Measurements from ENCODE around the gene HCFC1. TPM values are rescaled to one million over a fixed set of nuclear protein-coding genes. Genes with fewer than 3 reads are reported as not detected.

HCFC1 gene
- total RNA-seq (100 to 1,000 TPM in 1 of 5 experiments, 10 to 100 TPM in 4; 52.3 to 106 (median 67.2) TPM), polyA plus RNA-seq (10 to 100 TPM in 1 of 2 donors, 1 to 10 TPM in 1; 6.6 to 15.0 TPM), total RNA-seq (169 reads per million, percentile 91 among the genes with 10 or more reads in this experiment)

GRCh38 chrX:153971450-153972367 is at the start of gene HCFC1:
HCFC1 (minus strand) TSS chrX:153971818; CDS start chrX:153970840, 978 bp downstream.
- CTCF ChIA-PET: interaction anchor here (0.7 to 2.1 kb wide), 2 partner anchors 10 to 11 kb away, joined by 3 to 10 read pairs; no protein-coding TSS in a partner anchor

GRCh38 chrX:154021131-154021611 is 49.6 kb upstream of the HCFC1 start:
- peak overlapping the region in 4 of 10 donors; percentile 16 to 93 (median 87) for H3K4me3 Mint-ChIP-seq

More at GRCh38 chrX:153971450-153972367, at the start of gene HCFC1:
- DNase-seq (peak; percentile 82 to 98 (median 93)), ATAC-seq (peak; percentile 65)
- Mint-ChIP-seq H3K9me3 (peaks cover 0 to 1% (median 0%) of the 10 kb centered on the region in 11 donors), H3K36me3 (peaks cover 0 to 15% (median 0%) of the 10 kb centered on the region in 5 donors), H3K4me1 (peaks cover 21 to 52% (median 34%) of the 10 kb centered on the region in 7 donors), H3K4me3 (peak within 1 kb of the TSS; percentile 91 to 100 (median 100)), H3K27ac (peak within 1 kb of the TSS; percentile 93 to 100 (median 100)), H3K27me3 (no peaks in the 10 kb centered on the region)
- H3K36me3 ChIP-seq (ENCODE audit: control insufficient read depth in 2 of 3, insufficient read depth in 3 of 3, low read length in 3 of 3): peaks cover 0 to 13% (median 0%) of the 10 kb centered on the region in 3 experiments
- intact Hi-C loops (cut with micrococcal nuclease): loop anchor here (1.0 to 5.0 kb wide), 19 partner anchors 10 to 1014 kb away; partner anchors contain the start of genes ABCD1 (in 2 of the 2), BCAP31 (in 2 of the 2), MECP2 (in 2 of the 2) and DKC1 (in 1 of the 2)
- peaks cover 28 to 29% of the 10 kb centered on the region in 2 donors for H3K4me1 ChIP-seq (ENCODE audit: control insufficient read depth in 2 of 2, insufficient read depth in 2 of 2, low read length in 2 of 2)
- POLR2A ChIA-PET: interaction anchor here (0.5 to 8.5 kb wide), 21 partner anchors 10 to 576 kb away, joined by 3 to 127 read pairs (median 5); partner anchors contain the start of genes ARHGAP4, CCNQ, IDH3G and IKBKG
- H3K9me3 ChIP-seq (ENCODE audit: control insufficient read depth in 2 of 3, low read length in 3 of 3): no peaks in the 10 kb centered on the region
- H3K27me3 ChIP-seq (ENCODE audit: control insufficient read depth in 2 of 2, insufficient read depth in 2 of 2, low read length in 2 of 2): no peaks in the 10 kb centered on the region
- peak within 1 kb of the TSS; percentile 99 for H3K27ac ChIP-seq (ENCODE audit: low read depth, low read length)
- peak within 1 kb of the TSS; percentile 97 for H3K4me3 ChIP-seq (ENCODE audit: low read length)

GRCh38 chrX:154020536-154021115 is 49.0 kb upstream of the HCFC1 start:
- ChIA-PET POLR2A (interaction anchor here (0.7 to 2.8 kb wide), 9 partner anchors 9 to 94 kb away, joined by 3 to 14 read pairs (median 6); partner anchors contain the start of genes ARHGAP4 and HCFC1), CTCF (interaction anchor here (0.6 to 0.7 kb wide), 2 partner anchors 70 to 258 kb away, joined by 4 to 5 read pairs; no protein-coding TSS in a partner anchor)
- ATAC-seq (no peak), DNase-seq (no peak)
- Mint-ChIP-seq H3K4me3 (peak overlapping the region; percentile 83 to 93 (median 88)), H3K36me3 (peaks cover 0 to 10% (median 0%) of the 10 kb centered on the region in 5 donors), H3K27me3 (no peaks in the 10 kb centered on the region), H3K4me1 (peaks cover 0 to 13% (median 10%) of the 10 kb centered on the region in 7 donors), H3K27ac (peak overlapping the region; percentile 85 to 96 (median 92)), H3K9me3 (no peaks in the 10 kb centered on the region)
- peaks cover 0 to 17% (median 0%) of the 10 kb centered on the region in 3 experiments for H3K36me3 ChIP-seq (ENCODE audit: control insufficient read depth in 2 of 3, insufficient read depth in 3 of 3, low read length in 3 of 3)
- H3K27me3 ChIP-seq (ENCODE audit: control insufficient read depth in 2 of 2, insufficient read depth in 2 of 2, low read length in 2 of 2): no peaks in the 10 kb centered on the region
- intact Hi-C loops (cut with micrococcal nuclease): loop anchor here in 1 of 2 donors (2.0 to 5.0 kb wide), 2 partner anchors 48 to 77 kb away; partner anchors contain the start of genes MECP2 and TMEM187
- H3K4me3 ChIP-seq (ENCODE audit: low read length): peak overlapping the region; percentile 47
- peaks cover 4 to 6% of the 10 kb centered on the region in 2 donors for H3K4me1 ChIP-seq (ENCODE audit: control insufficient read depth in 2 of 2, insufficient read depth in 2 of 2, low read length in 2 of 2)
- peak overlapping the region; percentile 85 for H3K27ac ChIP-seq (ENCODE audit: low read depth, low read length)
- H3K9me3 ChIP-seq (ENCODE audit: control insufficient read depth in 2 of 3, low read length in 3 of 3): no peaks in the 10 kb centered on the region

More at GRCh38 chrX:154021131-154021611, 49.6 kb upstream of the HCFC1 start:
- H3K9me3 Mint-ChIP-seq: no peaks in the 10 kb centered on the region
- peaks cover 0 to 12% (median 0%) of the 10 kb centered on the region in 3 experiments for H3K36me3 ChIP-seq (ENCODE audit: control insufficient read depth in 2 of 3, insufficient read depth in 3 of 3, low read length in 3 of 3)
- ChIA-PET CTCF (interaction anchor here (0.7 kb wide), 1 partner anchor 259 kb away, joined by 4 read pairs; no protein-coding TSS in a partner anchor), POLR2A (interaction anchor here (1.8 to 2.8 kb wide), 3 partner anchors 21 to 53 kb away, joined by 4 to 10 read pairs (median 7); no protein-coding TSS in a partner anchor)
- H3K27me3 ChIP-seq (ENCODE audit: control insufficient read depth in 2 of 2, insufficient read depth in 2 of 2, low read length in 2 of 2): no peaks in the 10 kb centered on the region
- H3K36me3 Mint-ChIP-seq: peaks cover 0 to 7% (median 0%) of the 10 kb centered on the region in 5 donors
- H3K4me3 ChIP-seq (ENCODE audit: low read length): no peak overlapping the region
- H3K4me1 Mint-ChIP-seq: peaks cover 0 to 11% (median 6%) of the 10 kb centered on the region in 7 donors
- no peaks in the 10 kb centered on the region for H3K27me3 Mint-ChIP-seq
- peak overlapping the region in 5 of 9 donors; percentile 21 to 92 (median 58) for H3K27ac Mint-ChIP-seq
- DNase-seq (no peak), ATAC-seq (peak; percentile 29)
- peaks cover 4 to 6% of the 10 kb centered on the region in 2 donors for H3K4me1 ChIP-seq (ENCODE audit: control insufficient read depth in 2 of 2, insufficient read depth in 2 of 2, low read length in 2 of 2)
- H3K9me3 ChIP-seq (ENCODE audit: control insufficient read depth in 2 of 3, low read length in 3 of 3): no peaks in the 10 kb centered on the region
- peak overlapping the region; percentile 85 for H3K27ac ChIP-seq (ENCODE audit: low read depth, low read length)
- intact Hi-C loops (cut with micrococcal nuclease): loop anchor here in 1 of 2 donors (2.0 to 5.0 kb wide), 2 partner anchors 48 to 76 kb away; partner anchors contain the start of genes MECP2 and TMEM187

- H3K9me3 ChIP-seq (ENCODE audit: control insufficient read depth in 2 of 3, low read length in 3 of 3): no peaks in the 10 kb centered on the region
- Mint-ChIP-seq H3K9me3 (no peaks in the 10 kb centered on the region), H3K4me1 (peaks cover 0 to 17% (median 11%) of the 10 kb centered on the region in 7 donors), H3K27ac (peak within 1 kb of the TSS; percentile 85 to 97 (median 92)), H3K27me3 (no peaks in the 10 kb centered on the region), H3K36me3 (peaks cover 0 to 10% (median 0%) of the 10 kb centered on the region in 5 donors), H3K4me3 (peak within 1 kb of the TSS; percentile 83 to 93 (median 88))
- ChIA-PET POLR2A (interaction anchor here (0.7 to 2.8 kb wide), 11 partner anchors 9 to 104 kb away, joined by 3 to 14 read pairs (median 6); partner anchors contain the start of genes ARHGAP4 and HCFC1), CTCF (interaction anchor here (0.6 kb wide), 1 partner anchor 70 kb away, joined by 5 read pairs; no protein-coding TSS in a partner anchor)
- no peaks in the 10 kb centered on the region for H3K27me3 ChIP-seq (ENCODE audit: control insufficient read depth in 2 of 2, insufficient read depth in 2 of 2, low read length in 2 of 2)
- ATAC-seq (peak; percentile 89), DNase-seq (peak; percentile 20 to 77 (median 42))
- H3K4me1 ChIP-seq (ENCODE audit: control insufficient read depth in 2 of 2, insufficient read depth in 2 of 2, low read length in 2 of 2): peaks cover 4 to 6% of the 10 kb centered on the region in 2 donors
- intact Hi-C loops (cut with micrococcal nuclease): loop anchor here in 1 of 2 donors (2.0 to 5.0 kb wide), 2 partner anchors 47 to 77 kb away; partner anchors contain the start of genes MECP2 and TMEM187
- H3K36me3 ChIP-seq (ENCODE audit: control insufficient read depth in 2 of 3, insufficient read depth in 3 of 3, low read length in 3 of 3): peaks cover 0 to 17% (median 0%) of the 10 kb centered on the region in 3 experiments
- peak within 1 kb of the TSS; percentile 52 for H3K4me3 ChIP-seq (ENCODE audit: low read length)
- peak within 1 kb of the TSS; percentile 85 for H3K27ac ChIP-seq (ENCODE audit: low read depth, low read length)
These were observed 48.3 kb upstream of the HCFC1 start, which contains the start of gene IRAK1 for GRCh38 chrX:154019633-154020528. IRAK1 (minus strand) TSS chrX:154019902; CDS start chrX:154019812, 90 bp downstream.

Data from naive thymus-derived CD4-positive, alpha-beta T cell (primary cell).